HuH-7.5 (cell line): ENCODE measurements around the gene PPFIA3.
A peak's percentile ranks its signal among the peaks of the same experiment; 100 is the strongest.
"Not testable (repeated sequence)": the region's sequence is repeated elsewhere in the genome, so short reads cannot be mapped to it uniquely, and the experiment has no call there.

Source experiments
- DNase-seq: peaks from one replicate; pipeline ENCODE4 v3.0.0; 2011; ENCODE audit warnings: low spot score

PPFIA3 gene

DNA sequence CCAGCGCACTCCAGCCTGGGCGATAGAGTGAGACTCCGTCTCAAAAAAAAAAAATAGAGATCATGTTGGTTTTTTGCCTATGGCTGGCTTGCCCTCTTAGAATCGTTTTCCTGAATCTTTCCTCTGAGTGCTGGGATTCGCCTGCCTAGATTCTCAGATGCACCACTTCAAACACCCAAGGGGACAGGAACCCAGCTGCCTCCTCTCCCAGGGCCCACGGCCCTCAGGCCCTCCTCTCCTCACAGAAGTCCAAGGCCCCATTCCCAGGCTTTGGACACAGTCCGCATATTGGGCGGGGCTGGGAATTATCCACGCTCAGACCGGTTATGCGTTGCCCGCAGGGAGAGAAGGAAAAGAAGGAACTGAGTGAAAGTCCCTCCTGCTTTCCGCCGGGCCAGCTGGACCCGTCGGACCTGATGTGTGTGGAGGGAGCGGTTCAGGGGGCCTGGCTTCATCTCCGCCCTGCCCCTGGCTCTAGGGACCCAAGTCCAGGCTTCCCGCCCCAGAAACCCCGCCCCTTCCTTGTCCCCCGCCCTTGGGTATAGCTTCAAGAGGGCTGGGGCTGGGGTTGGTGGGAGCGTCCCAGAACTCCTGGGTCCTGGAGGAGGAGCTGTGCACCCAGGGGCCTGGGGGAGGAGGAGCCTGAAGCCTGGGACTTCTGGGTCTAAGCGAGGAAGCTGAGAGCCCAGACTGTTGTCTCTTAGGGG, 5.8 kb downstream of the PPFIA3 start:
- no peak for DNase-seq

DNA sequence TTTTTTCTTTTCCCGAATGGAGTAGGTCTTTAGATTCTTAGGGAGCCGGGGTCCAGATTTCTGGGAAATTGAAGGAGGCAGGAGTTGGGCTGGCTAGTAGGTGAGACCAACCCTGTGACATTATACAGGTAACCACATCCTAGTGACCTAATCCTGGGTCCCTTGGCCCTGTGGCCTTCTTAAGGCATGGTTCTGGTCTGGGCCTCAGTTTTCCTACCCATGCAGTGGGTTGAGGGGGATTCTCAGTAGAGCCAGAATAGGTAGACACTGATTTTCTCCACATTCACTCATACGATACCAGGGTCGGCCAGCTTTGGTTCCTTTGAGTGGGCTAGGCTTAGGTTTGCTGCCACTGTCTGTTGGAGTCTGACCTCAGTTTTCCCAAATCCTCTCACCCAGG, 7.2 kb downstream of the PPFIA3 start:
- DNase-seq: no peak

DNA sequence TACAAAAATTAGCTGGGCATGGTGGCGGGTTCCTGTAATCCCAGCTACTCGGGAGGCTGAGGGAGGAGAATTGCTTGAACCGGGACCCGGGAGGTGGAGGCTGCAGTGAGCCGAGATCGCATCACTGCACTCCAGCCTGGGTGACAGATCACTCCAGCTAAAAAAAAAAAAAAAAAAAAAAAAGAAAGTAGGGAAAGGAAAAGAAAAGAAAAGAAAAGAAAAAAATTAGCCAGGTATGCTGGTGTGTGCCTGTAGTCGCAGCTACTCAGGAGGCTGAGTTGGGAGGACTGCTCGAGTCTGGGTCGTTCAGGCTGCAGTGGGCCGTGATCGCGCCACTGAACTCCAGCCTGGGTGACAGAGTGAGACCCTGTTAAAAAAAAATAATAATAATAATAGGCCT, 7.9 kb downstream of the PPFIA3 start:
- not testable (repeated sequence) for DNase-seq

DNA sequence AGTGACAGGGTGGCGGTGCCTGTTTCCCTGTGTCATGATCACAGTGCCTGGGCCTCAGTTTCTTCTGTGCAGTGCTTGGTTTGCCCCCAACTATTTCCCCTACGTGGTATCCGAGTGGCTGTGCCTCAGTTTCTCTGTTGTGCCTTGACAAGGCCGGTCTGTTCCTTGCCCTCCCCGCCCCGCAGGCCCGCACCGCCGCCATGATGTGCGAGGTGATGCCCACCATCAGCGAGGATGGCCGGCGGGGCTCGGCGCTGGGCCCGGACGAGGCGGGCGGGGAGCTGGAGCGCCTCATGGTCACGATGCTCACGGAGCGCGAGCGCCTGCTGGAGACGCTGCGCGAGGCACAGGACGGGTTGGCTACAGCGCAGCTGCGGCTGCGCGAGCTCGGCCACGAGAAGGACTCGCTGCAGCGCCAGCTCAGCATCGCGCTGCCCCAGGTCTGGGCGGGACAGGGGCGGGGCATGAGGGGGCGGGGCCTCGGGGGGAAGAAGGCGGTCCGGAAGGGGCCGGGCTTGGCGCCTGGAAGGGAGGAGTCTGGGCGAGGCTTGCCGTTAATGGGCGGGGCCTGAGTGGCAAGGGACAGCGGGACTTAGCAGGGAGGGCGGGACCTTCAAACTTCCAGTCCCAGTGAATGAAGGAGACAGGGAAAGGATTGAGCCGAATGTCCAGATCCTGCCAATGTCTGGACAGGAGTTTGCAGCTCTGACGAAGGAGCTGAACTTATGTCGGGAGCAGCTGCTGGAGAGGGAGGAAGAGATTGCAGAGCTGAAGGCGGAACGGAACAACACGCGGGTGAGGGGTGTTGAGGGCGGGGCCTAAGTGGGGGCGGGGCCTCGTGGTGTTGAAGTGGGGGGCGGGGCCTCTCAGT, 8.6 kb downstream of the PPFIA3 start:
- peak; percentile 98 for DNase-seq

DNA sequence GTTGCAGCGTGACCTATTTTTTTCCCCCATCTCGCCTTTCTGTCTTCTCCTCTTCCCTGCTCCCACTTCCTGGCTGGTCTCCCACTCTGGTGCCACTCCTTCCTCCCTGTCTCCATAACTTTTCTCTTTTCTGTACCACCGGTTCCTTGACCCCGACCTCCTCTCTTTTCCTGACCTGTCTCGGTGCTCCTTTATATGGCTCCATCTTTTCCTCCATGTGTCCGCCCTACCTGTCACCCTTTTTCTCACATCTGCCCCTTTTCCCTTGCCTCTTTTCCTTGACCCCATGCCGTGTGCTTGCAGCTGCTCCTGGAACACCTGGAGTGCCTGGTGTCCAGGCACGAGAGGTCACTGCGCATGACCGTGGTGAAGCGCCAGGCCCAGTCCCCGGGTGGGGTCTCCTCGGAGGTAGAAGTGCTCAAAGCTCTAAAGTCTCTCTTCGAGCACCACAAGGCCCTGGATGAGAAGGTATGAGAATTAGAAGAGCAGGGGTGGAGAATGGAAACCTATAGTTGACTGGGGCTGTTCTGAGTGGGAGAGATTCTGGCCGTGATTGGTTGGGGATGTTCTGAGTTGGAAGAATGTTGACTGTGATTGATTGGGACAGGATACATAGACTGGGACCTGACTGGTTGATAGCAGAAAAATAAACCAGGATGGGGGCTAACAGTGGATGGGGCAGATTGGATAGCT, 9.3 kb downstream of the PPFIA3 start:
- no peak for DNase-seq

DNA sequence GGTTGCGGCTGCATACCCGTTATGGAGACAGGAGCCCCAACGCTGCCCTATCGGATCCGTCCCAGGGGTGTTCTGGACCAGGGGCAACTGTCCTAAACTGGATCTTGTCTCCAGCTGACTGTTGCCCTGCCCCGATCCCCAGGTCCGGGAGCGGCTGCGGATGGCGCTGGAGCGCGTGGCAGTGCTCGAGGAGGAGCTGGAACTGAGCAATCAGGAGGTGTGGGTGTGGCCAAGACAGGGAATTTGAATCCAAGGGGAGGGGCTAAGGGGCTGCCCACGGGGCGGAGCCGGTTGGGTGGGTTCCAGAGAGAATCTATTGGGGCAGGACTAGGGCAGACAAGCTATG, 9.9 kb downstream of the PPFIA3 start:
- no peak for DNase-seq

DNA sequence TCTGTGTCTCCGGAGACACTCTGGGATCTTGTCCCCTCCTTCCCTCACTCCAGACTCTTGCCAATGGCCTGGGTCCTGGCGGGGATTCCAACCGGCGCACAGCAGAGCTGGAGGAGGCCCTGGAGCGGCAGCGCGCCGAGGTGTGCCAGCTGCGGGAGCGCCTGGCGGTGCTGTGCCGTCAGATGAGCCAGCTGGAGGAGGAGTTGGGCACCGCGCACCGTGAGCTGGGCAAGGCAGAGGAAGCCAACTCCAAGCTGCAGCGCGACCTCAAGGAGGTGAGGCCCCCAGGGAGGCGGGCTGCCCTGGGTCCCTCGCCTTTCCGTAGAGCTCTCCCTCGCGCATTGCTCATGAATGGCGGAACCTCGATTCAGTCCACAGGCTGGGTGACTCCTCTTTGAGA, 11.0 kb downstream of the PPFIA3 start:
- DNase-seq: no peak

DNA sequence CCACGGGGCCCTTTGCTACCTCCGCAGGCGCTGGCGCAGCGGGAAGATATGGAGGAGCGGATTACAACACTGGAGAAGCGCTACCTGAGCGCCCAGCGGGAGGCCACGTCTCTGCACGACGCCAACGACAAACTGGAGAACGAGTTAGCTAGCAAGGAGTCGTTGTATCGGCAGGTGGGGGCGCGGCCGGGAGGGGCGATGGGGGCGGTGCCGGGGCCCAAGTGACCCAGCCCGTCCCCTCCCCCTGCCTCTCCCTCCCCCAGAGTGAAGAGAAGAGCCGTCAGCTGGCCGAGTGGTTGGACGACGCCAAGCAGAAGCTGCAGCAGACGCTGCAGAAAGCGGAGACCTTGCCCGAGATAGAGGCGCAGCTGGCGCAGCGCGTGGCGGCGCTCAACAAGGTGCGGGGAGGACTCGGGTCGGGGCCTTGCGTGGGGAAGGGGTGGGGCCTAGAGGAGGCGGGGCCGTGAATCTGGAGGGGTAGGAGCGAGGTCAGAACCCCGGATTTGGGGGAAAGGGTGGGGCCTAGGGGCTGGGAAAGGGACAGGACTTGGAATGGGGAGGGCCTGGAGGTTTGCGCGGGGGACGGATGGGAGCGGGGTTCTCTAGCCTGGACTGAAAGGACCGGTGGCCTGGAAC, 13.7 kb downstream of the PPFIA3 start:
- DNase-seq: no peak

DNA sequence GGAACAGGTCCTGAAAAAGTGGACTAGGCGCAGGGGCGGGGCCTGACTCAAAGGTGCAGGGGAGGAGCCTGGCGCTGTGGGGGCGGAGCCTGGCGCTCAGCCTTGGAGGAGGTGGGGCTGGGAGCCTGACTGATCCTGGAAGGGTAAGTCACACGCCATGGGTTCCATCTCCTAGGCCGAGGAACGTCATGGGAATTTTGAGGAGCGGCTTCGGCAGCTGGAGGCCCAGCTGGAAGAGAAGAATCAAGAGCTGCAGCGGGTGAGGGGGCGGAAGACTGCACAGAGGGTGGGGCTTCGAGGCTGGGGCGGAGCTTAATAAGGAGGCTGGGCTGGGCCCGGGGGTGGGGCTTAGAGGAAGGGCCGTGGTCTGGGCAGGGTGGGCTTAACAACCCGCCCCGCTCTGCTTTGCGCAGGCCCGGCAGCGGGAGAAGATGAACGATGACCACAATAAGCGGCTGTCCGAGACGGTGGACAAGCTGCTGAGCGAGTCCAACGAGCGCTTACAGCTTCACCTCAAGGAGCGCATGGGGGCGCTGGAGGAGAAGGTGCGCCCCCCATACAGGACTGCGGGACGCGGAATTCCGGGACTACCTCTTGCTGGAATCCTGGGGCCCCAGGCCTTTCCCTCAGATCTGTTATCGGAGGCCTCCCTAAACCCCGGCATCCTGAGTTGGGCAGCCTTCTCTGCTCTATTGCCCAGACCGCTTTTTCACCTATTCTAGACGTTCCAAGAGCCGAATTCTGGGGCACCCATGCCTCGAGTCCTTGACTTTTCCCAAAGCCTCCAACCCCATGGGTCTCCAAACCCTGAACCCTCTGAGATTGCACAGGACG, 14.5 kb downstream of the PPFIA3 start:
- no peak for DNase-seq

DNA sequence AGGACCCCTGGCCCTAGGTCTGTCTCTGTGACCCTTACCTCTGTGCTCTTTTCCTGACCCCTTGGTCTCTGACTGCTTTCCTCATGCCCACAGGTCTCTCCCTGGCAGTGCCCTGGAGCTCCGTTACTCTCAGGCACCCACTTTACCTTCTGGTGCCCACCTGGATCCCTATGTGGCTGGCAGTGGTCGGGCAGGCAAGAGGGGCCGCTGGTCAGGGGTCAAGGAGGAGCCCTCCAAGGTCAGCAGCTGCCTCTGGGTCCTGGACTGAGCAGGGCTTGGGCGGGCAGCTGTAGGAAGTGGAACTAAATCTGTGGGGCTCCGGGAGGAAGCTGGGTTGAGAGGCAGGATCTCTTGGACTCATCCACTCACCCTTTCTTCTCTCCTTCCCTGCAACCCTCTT, 16.3 kb downstream of the PPFIA3 start:
- no peak for DNase-seq

DNA sequence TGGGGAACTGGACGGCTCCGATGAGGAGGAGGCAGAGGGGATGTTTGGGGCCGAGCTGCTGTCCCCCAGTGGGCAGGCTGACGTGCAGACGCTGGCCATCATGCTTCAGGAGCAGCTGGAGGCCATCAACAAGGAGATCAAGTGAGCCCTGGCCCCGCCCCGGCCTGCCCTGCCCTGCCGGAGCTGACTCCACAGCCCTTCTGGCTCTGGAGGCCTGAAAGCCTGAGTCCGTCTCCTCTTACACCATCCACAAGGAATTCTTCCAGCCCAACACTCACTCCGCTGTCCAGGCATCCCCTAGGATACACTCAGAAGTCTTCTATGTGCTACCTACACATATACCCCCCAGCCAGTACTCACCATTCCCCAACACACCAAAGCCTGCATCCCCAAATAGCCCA, 17.4 kb downstream of the PPFIA3 start:
- no peak for DNase-seq

DNA sequence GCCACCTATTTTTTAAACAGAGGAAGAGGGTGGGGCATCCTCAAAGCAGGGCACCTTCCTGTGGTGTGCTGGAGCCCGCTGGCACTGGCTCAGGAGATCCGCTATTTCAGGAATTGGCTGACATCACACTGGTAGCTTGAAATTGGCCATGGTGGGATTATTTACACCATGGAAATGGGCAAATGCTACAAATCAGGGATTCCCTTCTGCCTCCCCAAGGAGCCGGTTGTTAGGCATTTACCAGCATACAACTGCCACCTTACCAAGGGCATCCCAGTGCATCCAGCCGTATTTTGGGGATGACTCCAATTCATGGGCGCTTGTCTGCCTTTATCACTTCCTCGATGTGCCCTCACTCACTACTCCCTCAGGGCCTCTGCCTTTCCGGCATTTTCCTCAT, 21.6 kb downstream of the PPFIA3 start:
- DNase-seq: no peak

DNA sequence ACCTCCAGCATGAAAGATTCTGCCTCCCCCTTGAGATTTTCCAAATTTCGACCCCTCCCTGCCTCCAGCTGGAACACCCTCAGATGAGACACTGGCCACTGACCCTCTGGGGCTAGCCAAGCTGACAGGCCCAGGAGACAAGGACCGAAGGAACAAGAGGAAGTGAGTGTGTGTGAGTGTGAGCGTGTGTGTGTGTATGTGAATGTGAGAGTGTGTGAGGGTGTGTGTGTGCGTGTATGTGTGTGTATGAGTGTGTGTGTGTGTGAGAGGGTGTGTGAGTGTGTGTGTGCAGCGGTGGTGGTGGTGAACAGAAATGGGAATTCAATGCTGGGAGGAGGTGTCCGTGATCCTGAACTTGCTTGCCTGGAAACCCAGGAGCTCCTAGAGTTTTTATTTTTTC, 22.0 kb downstream of the PPFIA3 start:
- no peak for DNase-seq

DNA sequence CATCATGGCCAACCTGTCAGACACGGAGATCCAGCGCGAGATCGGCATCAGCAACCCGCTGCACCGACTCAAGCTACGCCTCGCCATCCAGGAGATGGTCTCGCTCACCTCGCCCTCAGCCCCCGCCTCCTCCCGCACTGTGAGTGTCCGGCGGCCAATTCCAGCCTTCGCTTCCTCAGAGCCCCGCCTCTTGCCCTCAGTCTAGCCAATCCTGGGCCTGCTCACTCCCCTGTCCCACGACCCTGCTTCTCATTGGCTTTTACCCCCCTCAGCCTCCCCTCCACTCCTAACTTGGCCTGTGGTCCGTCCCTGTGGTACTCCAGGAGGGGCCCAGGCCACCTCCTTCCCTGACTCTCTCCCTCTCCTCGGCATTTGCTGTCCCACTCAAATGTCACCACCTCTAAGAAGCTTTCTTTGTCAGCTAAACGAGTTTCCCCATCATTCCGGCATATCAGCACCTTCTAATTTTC, 23.6 kb downstream of the PPFIA3 start:
- DNase-seq: no peak

DNA sequence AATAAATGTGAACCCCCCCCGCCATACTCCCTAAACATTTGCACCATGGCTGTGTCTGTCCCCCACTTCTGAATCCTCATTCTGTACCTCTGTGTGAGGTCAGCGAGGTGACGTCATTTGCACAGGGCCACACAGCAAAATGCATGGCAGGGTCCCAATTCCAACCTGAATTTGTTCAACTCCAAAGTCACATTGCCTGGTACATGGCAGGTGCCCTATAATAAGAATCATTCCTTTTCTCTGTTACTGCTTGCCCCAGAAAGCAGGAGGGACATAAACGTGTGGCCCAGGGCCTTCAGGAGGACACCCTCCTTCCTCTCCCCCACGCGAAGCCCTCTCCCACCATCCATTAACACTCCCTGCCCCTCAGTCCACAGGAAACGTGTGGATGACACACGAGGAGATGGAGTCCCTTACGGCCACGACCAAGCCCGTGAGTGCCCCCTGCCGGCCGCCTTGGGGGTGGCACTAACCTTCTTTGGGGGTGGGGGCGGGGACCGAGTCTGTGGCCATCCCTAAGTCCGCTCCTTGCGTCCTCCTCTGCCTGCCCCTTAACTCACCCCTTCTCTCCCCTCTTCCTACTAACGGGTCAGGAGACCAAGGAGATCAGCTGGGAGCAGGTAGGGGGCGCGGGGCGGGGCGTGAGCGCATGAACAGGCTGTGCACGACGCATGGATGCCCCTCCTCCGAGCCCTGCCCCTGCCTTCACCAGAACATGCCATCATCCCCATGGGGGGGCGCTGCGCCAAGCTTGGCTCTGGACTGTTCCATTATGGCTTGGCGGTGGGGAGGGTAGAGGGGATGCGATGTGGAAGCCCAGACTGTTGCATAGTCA, 26.4 kb downstream of the PPFIA3 start:
- peak; percentile 90 for DNase-seq

DNA sequence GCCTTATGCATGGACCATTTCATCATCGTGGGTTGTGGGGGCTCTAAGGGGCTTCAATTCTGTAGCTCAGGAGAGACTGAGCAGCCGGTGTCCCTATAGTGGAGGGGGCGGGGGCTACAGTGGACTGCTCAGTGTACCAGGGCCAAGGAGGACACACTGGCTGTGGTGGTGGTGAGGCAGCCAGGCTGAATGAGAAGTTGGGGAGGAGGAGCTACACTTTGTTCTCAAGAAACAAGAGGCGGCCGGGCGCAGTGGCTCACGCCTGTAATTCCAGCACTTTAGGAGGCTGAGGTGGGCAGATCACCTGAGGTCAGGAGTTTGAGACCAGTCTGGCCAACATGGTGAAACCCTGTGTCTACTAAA, 27.0 kb downstream of the PPFIA3 start:
- not testable (repeated sequence) for DNase-seq

DNA sequence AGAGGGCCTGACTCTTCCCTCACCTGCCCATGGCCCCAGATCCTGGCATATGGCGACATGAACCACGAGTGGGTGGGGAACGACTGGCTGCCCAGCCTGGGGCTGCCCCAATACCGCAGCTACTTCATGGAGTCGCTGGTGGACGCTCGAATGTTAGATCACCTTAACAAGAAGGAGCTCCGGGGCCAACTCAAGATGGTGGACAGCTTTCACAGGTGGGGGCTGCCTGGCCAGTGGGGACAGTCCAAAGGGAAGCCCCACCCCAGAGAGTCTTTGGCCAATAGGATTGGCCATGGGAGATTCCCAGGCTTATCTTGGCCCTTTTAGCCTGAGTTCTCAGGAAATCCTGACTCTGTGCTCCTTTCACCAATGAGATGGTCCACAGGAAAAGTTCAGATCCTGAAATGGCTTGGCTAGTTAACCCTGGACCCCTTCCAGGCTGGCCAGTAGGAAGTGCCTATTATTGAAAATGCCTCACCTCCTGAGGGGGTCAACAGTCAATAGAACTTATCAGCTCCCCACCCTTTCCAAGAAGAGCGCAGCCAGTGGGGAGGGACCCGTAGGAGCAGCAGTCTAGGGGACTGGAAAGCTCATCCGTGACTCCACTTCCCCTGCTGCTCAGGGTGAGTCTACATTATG, 28.8 kb downstream of the PPFIA3 start:
- no peak for DNase-seq

DNA sequence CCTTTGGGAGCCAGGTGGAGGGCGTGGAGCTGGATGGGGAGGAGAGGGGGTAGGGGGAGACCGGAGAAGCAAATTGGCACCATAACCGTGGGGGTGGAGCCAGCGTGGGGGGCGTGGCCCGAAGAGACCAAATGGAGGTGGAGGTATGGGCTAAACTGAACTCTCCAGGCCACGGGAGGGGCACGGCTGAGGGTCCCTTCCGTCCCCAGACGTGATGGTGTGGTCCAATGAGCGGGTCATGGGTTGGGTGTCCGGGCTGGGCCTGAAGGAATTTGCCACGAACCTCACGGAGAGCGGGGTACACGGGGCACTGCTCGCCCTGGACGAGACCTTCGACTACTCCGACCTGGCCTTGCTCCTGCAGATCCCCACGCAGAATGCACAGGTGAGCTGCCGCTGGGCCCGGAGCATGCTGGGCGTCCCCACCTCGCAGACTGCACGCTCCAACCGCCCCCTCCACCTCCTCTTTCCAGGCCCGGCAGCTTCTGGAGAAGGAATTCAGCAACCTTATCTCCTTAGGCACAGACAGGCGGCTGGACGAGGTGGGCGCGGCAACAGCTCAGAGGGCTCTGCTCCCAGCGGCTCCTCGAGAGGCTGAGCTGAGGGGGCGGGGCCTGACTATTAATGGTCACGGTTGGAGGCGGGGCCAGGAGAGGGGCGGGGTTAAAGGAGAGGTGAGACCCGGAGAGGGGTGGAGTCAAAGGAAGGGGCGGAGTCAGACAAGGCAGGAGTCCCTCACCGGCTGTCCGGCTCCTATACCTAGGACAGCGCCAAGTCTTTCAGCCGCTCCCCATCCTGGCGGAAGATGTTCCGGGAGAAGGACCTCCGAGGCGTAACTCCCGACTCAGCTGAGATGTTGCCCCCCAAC, 29.7 kb downstream of the PPFIA3 start:
- DNase-seq: peak; percentile 98

DNA sequence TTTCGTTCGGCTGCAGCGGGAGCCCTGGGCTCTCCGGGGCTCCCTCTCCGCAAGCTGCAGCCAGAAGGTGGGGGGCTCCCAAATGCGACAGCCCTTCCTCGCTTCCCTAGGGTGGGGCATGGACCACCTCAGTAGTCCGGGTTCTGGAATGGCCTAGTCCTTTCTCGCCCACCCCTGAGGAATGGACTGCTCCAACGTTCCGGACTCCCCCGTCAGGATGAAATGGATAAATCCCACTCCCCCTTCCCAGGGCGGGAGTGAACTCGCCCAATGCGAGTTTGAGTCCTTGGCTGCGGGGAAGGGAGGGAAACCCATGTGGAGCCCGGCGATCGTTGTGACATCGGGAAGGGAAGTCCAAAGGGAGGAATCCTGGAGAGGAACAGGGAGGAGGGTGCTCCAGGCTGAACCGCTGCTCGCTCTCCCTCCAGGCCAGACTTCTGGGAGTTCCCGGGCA, 30.3 kb downstream of the PPFIA3 start:
- no peak for DNase-seq
